Mesothelial cell of epicardium (in vitro differentiated cells): ENCODE measurements around the gene ZNF511. TPM values are rescaled to one million over a fixed set of nuclear protein-coding genes. Genes with fewer than 3 reads are reported as not detected.
A peak's percentile ranks its signal among the peaks of the same experiment; 100 is the strongest.

Source experiments
- DNase-seq, 2 experiments: peaks; one replicate each; pipeline ENCODE4 v3.0.0; 2021; ENCODE audit warnings: low spot score in 2 of 2; ENCODE audit not compliant: unreplicated experiment in 2 of 2
- H3K27ac Mint-ChIP-seq: 2 replicates; pipeline ENCODE4 v1.8.0; 2021; ENCODE audit warnings: mixed read lengths
- H3K27me3 Mint-ChIP-seq: 2 replicates; pipeline ENCODE4 v1.8.0; 2021; ENCODE audit warnings: low read depth, mixed read lengths
- H3K36me3 Mint-ChIP-seq: 2 replicates; pipeline ENCODE4 v1.8.0; 2021; ENCODE audit warnings: mixed read lengths
- H3K4me1 Mint-ChIP-seq: 2 replicates; pipeline ENCODE4 v1.8.0; 2021; ENCODE audit warnings: mixed read lengths
- H3K4me3 Mint-ChIP-seq: 2 replicates; pipeline ENCODE4 v1.8.0; 2021; ENCODE audit warnings: mild to moderate bottlenecking, moderate library complexity, mixed read lengths
- H3K9me3 Mint-ChIP-seq: 2 replicates; pipeline ENCODE4 v1.8.0; 2021; ENCODE audit warnings: mixed read lengths
- CTCF ChIP-seq: fragments of 200-600 bp; sonication (generic); IDR thresholded peaks from one replicate; pipeline ENCODE4 v1.5.0; 2021; ENCODE audit warnings: antibody characterized with exemption; ENCODE audit not compliant: unreplicated experiment
- total RNA-seq: library from RNA; stranded (reverse); gene quantifications from 3 replicates; pipeline ENCODE4 v1.2.1, GENCODE V29; 2021

The ZNF511 gene
- total RNA-seq, 1 donor from 2014 or later = 44.9 TPM

DNA sequence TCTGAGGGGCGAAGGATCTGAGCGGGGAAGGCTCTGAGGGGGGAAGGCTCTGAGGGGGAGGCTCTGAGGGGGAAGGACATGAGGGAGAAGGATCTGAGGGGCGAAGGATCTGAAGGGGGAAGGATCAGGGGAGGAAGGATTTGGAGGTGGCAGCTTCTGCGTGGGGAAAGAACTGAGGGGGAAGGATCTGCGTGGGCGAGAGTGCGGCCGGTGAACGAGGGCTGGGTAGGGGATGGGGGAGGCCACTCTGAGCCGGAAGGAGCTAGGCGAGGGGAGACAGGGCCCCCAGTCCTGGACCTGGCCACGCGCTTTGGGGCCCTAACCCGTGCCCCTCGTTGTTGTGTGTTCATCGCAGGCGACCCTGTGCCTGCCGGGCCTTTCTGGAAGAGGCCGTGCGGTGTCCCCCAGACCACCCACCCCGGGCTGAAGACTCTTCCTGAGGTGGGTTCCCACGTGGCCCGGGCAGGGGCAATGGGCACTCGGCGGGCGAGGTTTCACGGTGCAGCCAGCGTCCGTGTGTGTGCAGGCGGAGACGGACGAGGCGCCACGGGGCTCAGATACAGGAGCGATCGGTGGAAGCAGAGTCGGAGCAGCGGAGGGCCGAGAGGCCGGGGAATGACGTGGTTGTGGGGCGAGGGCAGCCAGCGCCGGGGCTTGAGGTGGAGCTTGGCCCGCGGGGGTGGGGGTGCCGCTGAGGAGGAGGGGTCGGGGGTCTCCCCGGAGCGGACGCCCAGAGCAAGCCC, 26.0 kb downstream of the ZNF511 start:
- peak overlapping the region; percentile 66 for H3K4me3 Mint-ChIP-seq
- H3K9me3 Mint-ChIP-seq = peaks cover 5% of the 10 kb centered on the region
- TF ChIP-seq CTCF = no peak

DNA sequence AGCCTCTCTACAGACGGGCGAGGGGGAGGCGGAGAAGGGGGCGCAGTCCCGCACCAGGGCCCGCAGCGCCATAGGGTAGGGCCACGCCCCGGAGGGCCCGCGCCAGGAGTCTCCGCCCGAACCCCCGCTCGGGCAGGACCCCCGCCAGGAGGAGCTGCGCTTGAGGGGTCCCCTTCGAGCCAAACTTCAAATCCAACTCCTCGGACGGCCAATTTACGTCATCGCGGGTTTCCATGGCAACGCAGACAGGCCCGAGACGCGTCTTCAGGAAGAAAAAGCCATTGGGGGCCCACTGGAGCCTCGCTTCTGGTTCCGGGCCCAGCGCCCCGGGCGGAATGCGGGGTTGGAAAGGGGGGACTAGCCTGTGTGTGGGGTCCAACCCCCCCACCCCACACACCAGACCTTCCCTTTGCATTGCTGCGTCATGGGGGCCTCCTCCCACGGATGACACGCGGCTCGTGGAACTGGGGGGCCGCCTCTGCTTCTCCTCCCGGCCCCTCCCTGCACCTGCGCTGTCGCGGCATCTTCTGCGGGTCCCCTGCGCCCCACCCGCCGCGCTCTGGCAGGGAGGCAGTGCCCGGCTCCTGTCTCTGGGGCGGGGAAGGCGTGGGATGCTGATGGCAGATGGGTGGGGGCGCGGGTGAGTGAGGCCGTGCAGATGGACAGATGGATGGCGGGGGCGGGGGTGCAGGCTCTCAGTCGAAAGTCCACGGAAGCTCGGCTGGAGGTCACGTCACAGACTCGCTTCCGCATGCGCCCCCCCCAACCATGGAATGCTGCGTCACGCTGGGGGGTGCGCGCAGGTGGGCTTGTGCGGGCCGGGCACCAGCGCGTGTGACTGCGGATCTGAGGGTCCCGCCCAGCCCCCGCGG, 26.8 kb downstream of the ZNF511 start:
- no peak for TF ChIP-seq CTCF
- Mint-ChIP-seq H3K4me1 (peaks cover 3% of the 10 kb centered on the region), H3K4me3 (peak overlapping the region; percentile 25), H3K27ac (no peak overlapping the region), H3K36me3 (no peaks in the 10 kb centered on the region), H3K9me3 (peaks cover 5% of the 10 kb centered on the region), H3K27me3 (peaks cover 47% of the 10 kb centered on the region)
- peak in 1 of 2 experiments; percentile 75 for DNase-seq

More for the DNA sequence above, 26.0 kb downstream of the ZNF511 start:
- no peak for DNase-seq
- Mint-ChIP-seq H3K27me3 (peaks cover 52% of the 10 kb centered on the region), H3K4me1 (peaks cover 5% of the 10 kb centered on the region), H3K36me3 (no peaks in the 10 kb centered on the region), H3K27ac (no peak overlapping the region)

DNA sequence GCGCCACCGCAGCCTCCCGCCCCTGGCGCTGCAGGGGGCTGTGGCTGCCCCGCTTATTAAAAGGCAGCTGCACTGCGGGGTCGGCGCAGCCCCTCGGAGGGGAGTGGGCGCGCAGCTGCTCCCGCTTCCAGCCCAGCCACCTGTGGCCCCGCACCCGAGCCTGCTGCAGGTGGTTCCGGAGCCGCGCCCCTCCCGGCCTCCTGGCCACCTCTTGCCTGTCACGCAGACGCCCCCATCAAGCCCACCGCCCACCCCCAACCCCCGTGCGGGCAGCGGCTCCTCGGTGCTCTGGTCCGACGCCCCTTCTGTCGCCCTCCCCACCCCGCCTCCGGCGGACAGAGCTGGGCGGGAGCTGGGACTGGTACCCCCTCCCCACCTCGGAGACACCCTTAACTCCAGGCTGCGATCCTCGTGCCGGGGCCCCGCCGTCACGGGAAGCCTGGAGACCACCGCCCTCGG, 27.4 kb downstream of the ZNF511 start:
- peaks cover 47% of the 10 kb centered on the region for H3K27me3 Mint-ChIP-seq
- peaks cover 3% of the 10 kb centered on the region for H3K4me1 Mint-ChIP-seq
- TF ChIP-seq CTCF = no peak
- no peak overlapping the region for H3K27ac Mint-ChIP-seq
- peaks cover 5% of the 10 kb centered on the region for H3K9me3 Mint-ChIP-seq
- H3K4me3 Mint-ChIP-seq = no peak overlapping the region
- H3K36me3 Mint-ChIP-seq = no peaks in the 10 kb centered on the region
- no peak for DNase-seq

- Mint-ChIP-seq H3K36me3 (no peaks in the 10 kb centered on the region), H3K4me1 (peaks cover 3% of the 10 kb centered on the region), H3K27me3 (peaks cover 47% of the 10 kb centered on the region), H3K27ac (no peak within 1 kb of the TSS), H3K9me3 (peaks cover 8% of the 10 kb centered on the region), H3K4me3 (peak within 1 kb of the TSS; percentile 25)
- DNase-seq = peak in 1 of 2 experiments; percentile 65
- TF ChIP-seq CTCF = no peak
Measured at GRCh38 chr10:133336577-133337369, 28.1 kb downstream of the ZNF511 start, which contains the start of gene CALY. CALY (minus strand) TSS chr10:133336896; CDS start chr10:133328989, 7,907 bp downstream.

DNA sequence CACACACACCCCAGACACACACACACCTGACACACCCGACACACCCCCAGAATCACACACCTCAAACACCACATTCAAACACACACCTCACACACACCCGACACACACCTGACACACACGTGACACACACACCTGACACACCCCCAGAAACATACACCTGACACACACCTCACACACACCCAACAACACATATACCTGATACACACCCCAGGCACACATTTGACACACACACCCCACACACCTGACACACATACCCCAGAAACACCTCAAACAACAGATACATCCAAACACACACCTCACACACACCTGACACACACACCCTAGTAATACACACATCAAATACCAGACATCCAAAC, 28.6 kb downstream of the ZNF511 start:
- Mint-ChIP-seq H3K4me1 (peaks cover 3% of the 10 kb centered on the region), H3K9me3 (peaks cover 10% of the 10 kb centered on the region), H3K4me3 (no peak overlapping the region), H3K27me3 (peaks cover 44% of the 10 kb centered on the region), H3K27ac (no peak overlapping the region), H3K36me3 (no peaks in the 10 kb centered on the region)
- no peak for TF ChIP-seq CTCF
- no peak for DNase-seq
